ENCODE measurements around the gene MIF.

Gene MIF

GRCh38 chr22:23883658-23884057 is 10.5 kb upstream of the MIF start:
- DNase-seq (ENCODE audit: extremely low spot score): no peak
- TF ChIP-seq FOXA1 (IDR thresholded peaks at IDR 0.05): no peak
- TF ChIP-seq ELF4 (IDR thresholded peaks at IDR 0.05): no peak
- no peak for TF ChIP-seq L3MBTL2 (conservative IDR thresholded peaks at IDR 0.05)
- no peak for TF ChIP-seq ARNT (IDR thresholded peaks at IDR 0.05)
- TF ChIP-seq SUZ12 (IDR thresholded peaks at IDR 0.05): no peak
- TF ChIP-seq CTBP1 (IDR thresholded peaks at IDR 0.05; ENCODE audit: borderline replicate concordance): no peak
- no peak for TF ChIP-seq TARDBP (IDR thresholded peaks at IDR 0.05)
- ChIA-PET CTCF (no interaction called here), POLR2A (interaction anchor here (1.9 to 2.5 kb wide), 2 partner anchors 11 to 26 kb away, joined by 7 to 12 read pairs; partner anchors contain the start of genes MIF and SLC2A11)

- DNase-seq (ENCODE audit: extremely low spot score): no peak
- ChIA-PET POLR2A (interaction anchor here (2.5 kb wide), 1 partner anchor 10 kb away, joined by 12 read pairs; the partner anchor contains the start of gene MIF), CTCF (interaction anchor here (1.0 kb wide), 1 partner anchor 9 kb away, joined by 3 read pairs; no protein-coding TSS in a partner anchor)
- TF ChIP-seq HDGF (IDR thresholded peaks at IDR 0.05; ENCODE audit: borderline replicate concordance) (no peak), FOXK2 (IDR thresholded peaks at IDR 0.05) (no peak), CTBP1 (IDR thresholded peaks at IDR 0.05; ENCODE audit: borderline replicate concordance) (no peak), NFRKB (IDR thresholded peaks at IDR 0.05) (no peak), ELF4 (IDR thresholded peaks at IDR 0.05) (no peak), ARNT (IDR thresholded peaks at IDR 0.05) (no peak), L3MBTL2 (conservative IDR thresholded peaks at IDR 0.05) (no peak), BHLHE40 (IDR thresholded peaks at IDR 0.05; ENCODE audit: borderline replicate concordance) (no peak), PKNOX1 (IDR thresholded peaks at IDR 0.05) (no peak), TARDBP (IDR thresholded peaks at IDR 0.05) (no peak), LEF1 (IDR thresholded peaks at IDR 0.05; ENCODE audit: borderline replicate concordance) (no peak), FOXM1 (IDR thresholded peaks at IDR 0.05; ENCODE audit: borderline replicate concordance) (no peak), SUZ12 (IDR thresholded peaks at IDR 0.05) (no peak), SP1 (IDR thresholded peaks at IDR 0.05) (no peak)
Observed at GRCh38 chr22:23884140-23884539, 10.0 kb upstream of the MIF start.

GRCh38 chr22:23888615-23889401 is 5.4 kb upstream of the MIF start:
- TF ChIP-seq ZNF384 (IDR thresholded peaks at IDR 0.05): no peak
- TF ChIP-seq FOXA1 (IDR thresholded peaks at IDR 0.05): no peak
- no peak for TF ChIP-seq SUZ12 (IDR thresholded peaks at IDR 0.05)
- no peak for TF ChIP-seq FOXM1 (IDR thresholded peaks at IDR 0.05; ENCODE audit: borderline replicate concordance)
- TF ChIP-seq LEF1 (IDR thresholded peaks at IDR 0.05; ENCODE audit: borderline replicate concordance): no peak
- no peak for TF ChIP-seq BHLHE40 (IDR thresholded peaks at IDR 0.05; ENCODE audit: borderline replicate concordance)
- TF ChIP-seq ELF4 (IDR thresholded peaks at IDR 0.05): no peak
- no peak for TF ChIP-seq L3MBTL2 (conservative IDR thresholded peaks at IDR 0.05)
- TF ChIP-seq PKNOX1 (IDR thresholded peaks at IDR 0.05): no peak
- TF ChIP-seq HDGF (IDR thresholded peaks at IDR 0.05; ENCODE audit: borderline replicate concordance): no peak
- ChIA-PET CTCF (interaction anchor here (0.6 to 1.5 kb wide), 3 partner anchors 14 to 31 kb away, joined by 3 to 5 read pairs (median 4); no protein-coding TSS in a partner anchor), POLR2A (interaction anchor here (1.9 kb wide), 1 partner anchor 31 kb away, joined by 8 read pairs; the partner anchor contains the start of gene SLC2A11)
- peak; percentile 51 for DNase-seq (ENCODE audit: extremely low spot score)

GRCh38 chr22:23889620-23890019 is 4.6 kb upstream of the MIF start:
- ChIA-PET CTCF (no interaction called here), POLR2A (interaction anchor here (1.9 kb wide), 1 partner anchor 32 kb away, joined by 8 read pairs; the partner anchor contains the start of gene SLC2A11)
- no peak for TF ChIP-seq FOXA1 (IDR thresholded peaks at IDR 0.05)
- no peak for TF ChIP-seq PKNOX1 (IDR thresholded peaks at IDR 0.05)
- no peak for TF ChIP-seq SUZ12 (IDR thresholded peaks at IDR 0.05)
- TF ChIP-seq ARNT (IDR thresholded peaks at IDR 0.05): no peak
- no peak for TF ChIP-seq ELF4 (IDR thresholded peaks at IDR 0.05)
- TF ChIP-seq FOXM1 (IDR thresholded peaks at IDR 0.05; ENCODE audit: borderline replicate concordance): no peak
- TF ChIP-seq L3MBTL2 (conservative IDR thresholded peaks at IDR 0.05): no peak
- no peak for TF ChIP-seq BHLHE40 (IDR thresholded peaks at IDR 0.05; ENCODE audit: borderline replicate concordance)
- TF ChIP-seq SP1 (IDR thresholded peaks at IDR 0.05): no peak
- TF ChIP-seq FOXK2 (IDR thresholded peaks at IDR 0.05): no peak
- no peak for TF ChIP-seq TARDBP (IDR thresholded peaks at IDR 0.05)
- no peak for TF ChIP-seq NFRKB (IDR thresholded peaks at IDR 0.05)
- TF ChIP-seq ZNF384 (IDR thresholded peaks at IDR 0.05): no peak
- no peak for TF ChIP-seq LEF1 (IDR thresholded peaks at IDR 0.05; ENCODE audit: borderline replicate concordance)
- TF ChIP-seq CTBP1 (IDR thresholded peaks at IDR 0.05; ENCODE audit: borderline replicate concordance): no peak
- TF ChIP-seq HDGF (IDR thresholded peaks at IDR 0.05; ENCODE audit: borderline replicate concordance): no peak
- DNase-seq (ENCODE audit: extremely low spot score): no peak

- no peak for DNase-seq (ENCODE audit: extremely low spot score)
- TF ChIP-seq PKNOX1 (IDR thresholded peaks at IDR 0.05): no peak
- no peak for TF ChIP-seq HDGF (IDR thresholded peaks at IDR 0.05; ENCODE audit: borderline replicate concordance)
- no peak for TF ChIP-seq SUZ12 (IDR thresholded peaks at IDR 0.05)
- TF ChIP-seq ZNF384 (IDR thresholded peaks at IDR 0.05): no peak
- ChIA-PET CTCF (no interaction called here), POLR2A (interaction anchor here (3.6 kb wide), 1 partner anchor 32 kb away, joined by 85 read pairs; the partner anchor contains the start of gene SLC2A11)
Observed at GRCh38 chr22:23891726-23892125, 2.5 kb upstream of the MIF start.
